ENCODE measurements around the gene CYSTM1.

The CYSTM1 gene

GRCh38 chr5:140239939-140240700 lies 65.1 kb downstream of the CYSTM1 start:
- FAIRE-seq, result no peak

- FAIRE-seq, result no peak
Measured at GRCh38 chr5:140240987-140241706, 66.2 kb downstream of the CYSTM1 start.

- FAIRE-seq, result no peak
Measured at GRCh38 chr5:140242099-140242498, 67.1 kb downstream of the CYSTM1 start.

- FAIRE-seq, result no peak
Measured at GRCh38 chr5:140242890-140243585, 68.0 kb downstream of the CYSTM1 start.

DNA sequence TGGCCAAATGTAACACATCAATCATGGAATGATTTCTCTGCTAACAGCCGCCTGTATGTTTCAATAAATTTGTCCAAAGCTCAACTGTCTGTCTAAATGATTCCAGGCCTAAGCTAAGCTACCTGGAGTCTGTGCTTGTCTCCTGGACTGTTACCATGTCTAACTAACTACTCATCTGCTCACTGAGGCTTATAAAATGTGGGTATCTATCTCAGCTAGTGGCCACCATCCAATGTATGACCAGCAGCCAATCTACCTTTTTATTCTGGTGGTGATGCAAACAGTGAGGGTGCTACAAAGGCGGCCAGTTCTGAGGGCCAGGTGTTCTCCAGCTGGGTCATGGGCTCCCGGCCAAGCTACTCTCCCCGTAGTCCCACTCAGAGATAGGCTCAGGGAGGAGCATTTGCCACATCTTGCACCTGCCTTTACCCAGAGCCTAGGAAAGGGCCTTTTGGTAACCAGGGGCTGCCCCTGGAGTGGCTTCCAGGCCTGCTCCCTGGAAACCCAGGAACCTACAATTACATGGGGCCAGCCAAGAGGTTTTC lies 68.8 kb downstream of the CYSTM1 start:
- FAIRE-seq, result no peak

GRCh38 chr5:140244525-140245025 lies 69.6 kb downstream of the CYSTM1 start:
- FAIRE-seq, result no peak

- FAIRE-seq, result no peak
Measured at GRCh38 chr5:140245341-140245740, 70.4 kb downstream of the CYSTM1 start.

GRCh38 chr5:140245926-140246325 lies 70.9 kb downstream of the CYSTM1 start:
- FAIRE-seq, result no peak

DNA sequence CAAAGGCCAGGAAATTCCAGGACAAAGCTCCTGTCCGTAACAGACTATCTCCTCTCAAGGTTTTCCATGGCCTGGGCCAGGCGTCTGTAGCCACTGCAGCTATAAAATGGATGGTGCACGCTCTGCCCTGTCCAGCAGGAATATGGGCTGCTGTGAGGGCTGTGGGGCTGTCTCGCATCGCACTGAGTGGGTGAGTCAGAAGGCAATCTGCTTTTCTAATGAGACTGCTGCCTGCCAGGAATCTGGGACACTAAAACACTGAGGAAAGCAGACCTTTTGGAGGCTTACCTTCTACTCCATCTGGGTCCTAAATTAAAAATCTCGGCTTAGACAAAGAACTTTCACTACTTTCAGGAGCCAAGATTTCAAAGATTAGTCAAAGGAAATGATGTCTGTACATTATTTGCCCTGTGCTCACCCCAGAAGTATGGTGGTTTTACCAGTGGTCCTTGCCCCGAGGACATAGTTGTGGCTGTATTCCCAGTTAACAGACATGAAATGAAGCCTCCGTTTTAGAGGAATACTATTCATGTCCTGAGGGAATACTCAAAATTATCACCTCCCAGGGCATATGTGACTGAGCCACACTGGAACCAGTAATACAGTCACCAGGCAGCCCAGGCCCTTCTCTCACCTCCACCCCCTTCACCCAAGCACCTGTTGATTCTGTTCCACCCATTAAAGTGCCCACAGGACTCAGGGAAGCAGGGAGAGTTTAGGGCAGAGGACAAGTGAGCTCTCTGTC lies 71.6 kb downstream of the CYSTM1 start:
- no peak for FAIRE-seq

DNA sequence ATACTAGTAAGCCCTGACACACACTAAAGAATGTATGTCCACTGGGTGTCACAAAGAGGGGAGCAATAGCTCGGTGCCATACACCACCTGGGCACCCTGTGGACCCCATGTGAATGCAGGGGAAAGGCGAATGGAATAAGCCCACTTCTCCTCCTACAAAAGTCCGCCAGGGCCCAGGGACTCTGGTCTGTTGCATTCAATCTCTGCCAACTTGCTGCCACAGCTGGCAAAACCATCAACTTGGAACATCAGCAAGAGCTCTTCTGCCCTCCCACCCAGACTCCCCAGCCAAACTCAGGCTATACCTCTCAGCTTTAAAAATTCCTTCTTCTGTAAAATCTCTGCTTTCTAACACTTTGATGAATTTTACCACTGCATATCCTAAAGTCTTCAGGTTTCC lies 73.4 kb downstream of the CYSTM1 start:
- no peak for FAIRE-seq

DNA sequence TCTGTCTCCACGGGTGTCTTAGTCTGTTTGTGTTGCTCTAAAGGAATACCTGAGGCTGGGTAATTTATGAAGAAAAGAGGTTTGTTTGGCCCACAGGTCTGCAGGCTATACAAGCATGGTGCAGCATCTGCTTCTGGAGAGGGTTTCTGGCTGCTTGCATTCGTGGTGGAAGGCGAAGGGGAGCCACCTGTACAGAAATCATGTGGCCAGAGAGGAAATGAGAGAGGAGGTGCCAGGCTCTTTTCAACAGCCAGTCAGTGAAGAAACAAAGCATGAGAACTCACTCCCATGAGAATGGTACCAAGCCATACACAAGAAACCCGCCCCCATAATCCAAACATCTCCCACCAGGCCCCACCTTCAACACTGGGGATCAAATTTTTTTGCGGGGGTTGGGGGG lies 74.5 kb downstream of the CYSTM1 start:
- FAIRE-seq, result no peak

DNA sequence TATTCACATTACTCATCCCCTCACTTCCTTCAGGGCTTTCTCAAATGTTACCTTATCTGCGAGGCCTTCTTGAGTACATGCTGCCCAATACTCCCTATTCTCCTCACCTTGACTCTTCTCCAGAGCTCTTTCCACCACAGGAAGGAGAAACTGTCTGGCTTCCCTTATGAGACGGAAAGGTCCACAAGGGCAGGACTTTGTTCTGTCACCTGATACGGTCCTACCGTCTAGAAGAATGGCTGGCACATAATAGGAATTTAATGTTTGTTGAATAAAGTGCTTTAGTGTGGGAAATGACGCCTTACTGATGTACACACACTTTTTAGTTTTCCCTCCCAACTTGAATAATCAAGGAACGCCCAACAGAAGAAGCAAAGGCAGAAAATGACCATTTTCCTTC lies 75.4 kb downstream of the CYSTM1 start:
- no peak for FAIRE-seq

DNA sequence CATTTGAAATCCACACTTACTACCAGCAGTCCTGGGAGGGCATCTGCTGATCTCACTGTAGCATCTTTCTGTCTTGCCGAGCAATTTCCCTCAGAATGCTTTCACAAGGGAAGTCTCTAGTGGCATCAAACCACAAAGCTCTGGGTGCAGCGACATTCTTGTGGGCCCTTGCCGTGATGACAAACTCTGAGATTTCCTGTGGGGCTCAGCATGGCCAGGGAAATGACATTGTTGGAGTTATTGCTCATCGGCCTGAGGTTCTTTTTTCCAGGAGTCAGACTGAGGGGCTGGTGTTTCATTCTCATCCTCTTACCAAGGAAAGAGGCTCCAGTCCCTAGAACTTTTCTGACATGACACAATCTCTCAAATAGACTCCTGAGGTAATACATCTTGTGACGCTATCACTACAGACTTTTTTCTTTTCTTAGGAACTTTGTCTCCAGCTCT lies 76.6 kb downstream of the CYSTM1 start:
- FAIRE-seq, result no peak

GRCh38 chr5:140252470-140253126 lies 77.6 kb downstream of the CYSTM1 start:
- FAIRE-seq, result no peak

DNA sequence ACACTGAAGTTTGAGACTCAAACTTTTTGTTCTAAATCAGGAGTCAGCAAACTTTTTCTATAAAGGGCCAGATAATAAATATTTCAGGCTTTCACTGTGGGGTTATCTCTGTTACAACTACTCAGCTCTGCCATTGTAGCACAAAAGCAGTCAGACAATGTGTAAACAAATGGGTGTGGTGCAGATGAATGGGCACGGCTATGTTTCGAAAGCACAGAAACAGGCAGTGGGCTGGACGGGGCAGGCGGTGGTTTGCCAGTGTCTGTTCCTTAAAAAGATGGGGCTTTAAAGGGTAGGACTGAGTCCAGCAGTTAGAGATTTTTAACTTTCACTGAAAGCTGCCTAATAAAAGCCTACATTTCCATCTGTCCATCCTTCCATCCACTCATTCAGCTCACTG lies 79.0 kb downstream of the CYSTM1 start:
- FAIRE-seq, result no peak

DNA sequence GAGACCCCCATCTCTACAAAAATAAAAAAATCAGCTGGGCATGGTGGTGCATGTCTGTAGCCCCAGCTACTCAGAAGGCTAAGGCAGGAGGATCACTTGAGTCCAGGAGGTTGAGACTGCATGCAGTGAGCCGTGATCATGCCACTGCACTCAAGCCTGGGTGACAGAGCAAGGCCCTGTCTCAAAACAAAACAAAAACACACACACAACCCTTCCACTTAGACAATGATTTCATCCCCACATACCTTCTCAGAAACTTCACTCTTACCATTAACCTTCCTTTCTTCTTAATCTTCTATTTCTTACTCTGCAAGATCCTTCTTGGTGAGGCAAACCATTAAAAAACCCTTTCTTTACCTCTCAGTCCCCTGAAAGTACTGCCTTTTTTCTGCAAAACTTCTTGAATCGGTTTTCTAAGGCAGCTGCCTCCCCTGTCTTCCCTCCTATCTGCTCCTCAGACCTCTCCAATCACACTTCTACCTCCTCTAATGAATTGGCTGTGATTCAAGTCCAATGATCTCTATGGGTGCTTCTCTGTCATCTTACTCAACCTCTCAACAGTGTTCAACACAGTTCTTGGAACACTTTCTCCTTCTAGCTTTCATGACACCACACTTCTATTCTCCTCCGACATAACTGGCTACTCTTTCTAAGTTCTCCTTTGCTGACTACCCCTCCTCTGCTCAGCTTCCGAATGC lies 80.6 kb downstream of the CYSTM1 start:
- no peak for FAIRE-seq

- FAIRE-seq, result no peak
Measured at GRCh38 chr5:140256726-140257125, 81.7 kb downstream of the CYSTM1 start.

DNA sequence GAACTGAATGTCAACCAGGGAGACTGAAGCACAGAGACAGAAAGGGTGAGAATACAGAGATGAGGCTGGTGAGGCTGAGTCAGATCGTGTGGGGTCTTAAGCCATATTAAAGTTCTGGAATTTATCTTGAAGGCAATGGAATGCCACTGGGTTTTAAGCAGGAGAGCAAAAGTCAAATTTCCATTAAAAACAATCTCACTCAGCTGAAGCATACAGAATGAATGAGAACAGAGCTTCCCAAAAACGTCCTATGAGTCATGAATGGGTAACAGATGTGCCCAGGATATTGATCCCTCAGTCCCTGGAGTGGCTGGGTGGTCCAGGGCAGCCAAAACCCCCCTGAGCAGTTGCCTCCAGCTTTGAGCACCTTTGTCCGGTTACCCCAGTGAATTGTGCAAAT lies 83.0 kb downstream of the CYSTM1 start:
- no peak for FAIRE-seq

DNA sequence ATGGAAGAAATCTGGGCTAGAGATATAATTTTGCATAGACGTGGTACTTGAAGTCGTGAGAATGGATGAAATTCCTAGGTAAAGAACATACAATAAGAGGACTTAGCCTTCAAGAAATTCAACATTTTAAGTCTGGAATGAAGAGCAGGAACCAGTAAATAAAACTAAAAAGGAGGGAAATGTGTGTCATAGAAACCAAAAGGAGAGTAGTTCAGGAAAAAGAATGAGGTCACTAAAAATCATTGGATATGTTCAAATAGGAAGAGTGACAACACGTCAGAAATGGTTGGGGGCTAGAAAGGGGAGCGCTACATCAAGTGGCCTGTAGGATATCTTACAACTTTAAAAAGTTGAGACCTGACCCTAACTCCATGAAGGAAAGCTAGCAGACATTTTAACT lies 83.9 kb downstream of the CYSTM1 start:
- no peak for FAIRE-seq

- no peak for FAIRE-seq
Measured at GRCh38 chr5:140259500-140259899, 84.5 kb downstream of the CYSTM1 start.

DNA sequence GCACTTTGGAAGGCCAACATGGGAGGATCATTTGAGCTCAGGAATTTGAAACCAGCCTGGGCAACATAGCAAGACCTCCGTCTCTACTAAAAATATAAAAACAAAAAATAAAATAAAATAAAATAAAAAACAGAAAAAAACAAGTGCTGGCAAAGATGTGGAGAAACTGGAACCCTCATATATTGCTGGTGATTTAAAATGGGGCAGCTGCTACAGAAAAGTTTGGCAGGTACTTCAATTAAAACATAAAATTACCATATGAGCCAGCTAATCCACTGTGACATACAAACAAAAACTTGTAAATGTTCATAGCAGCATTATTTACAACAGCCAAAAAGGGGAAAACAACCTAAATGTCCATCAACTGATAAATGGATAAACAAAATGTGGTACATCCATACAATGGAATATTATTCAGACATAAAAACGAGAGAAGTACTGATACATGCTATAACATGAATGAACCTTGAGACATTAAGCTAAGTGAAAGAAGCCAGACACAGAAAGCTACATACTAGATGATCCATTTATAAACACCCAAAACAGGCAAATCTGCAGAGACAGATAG lies 85.2 kb downstream of the CYSTM1 start:
- no peak for FAIRE-seq

Measured in TTC549 (cell line).